Large intestine (tissue), 3 donors: ENCODE results near the gene NUP62. TPM values are rescaled to one million over a fixed set of nuclear protein-coding genes. Genes with fewer than 3 reads are reported as not detected.

ENCODE experiments used
- DNase-seq, 2 donors: peaks; one replicate each; pipeline versions ENCODE4 v3.0.0 to v3.0.0-alpha.2; 2013
- H3K27ac ChIP-seq: one replicate; pipeline ENCODE4 v1.5.1; 2013; ENCODE audit warnings: low read length
- H3K27me3 ChIP-seq: 2 replicates; pipeline ENCODE4 v1.6.1; 2013; ENCODE audit warnings: low read length; ENCODE audit not compliant: control insufficient read depth, insufficient read depth
- H3K36me3 ChIP-seq: 2 replicates; pipeline ENCODE4 v1.6.1; 2013; ENCODE audit warnings: low read length; ENCODE audit not compliant: control insufficient read depth, insufficient read depth
- H3K4me1 ChIP-seq: one replicate; pipeline ENCODE4 v1.6.1; 2013; ENCODE audit warnings: low read length; ENCODE audit not compliant: control insufficient read depth, insufficient read depth
- H3K4me3 ChIP-seq: one replicate; pipeline ENCODE4 v1.5.1; 2013; ENCODE audit warnings: low read length
- H3K9me3 ChIP-seq: one replicate; pipeline ENCODE4 v1.6.1; 2013; ENCODE audit warnings: mild to moderate bottlenecking, low read depth, low read length, moderate library complexity; ENCODE audit not compliant: control insufficient read depth
- WGBS: methylation state at CpG from one replicate; pipeline ENCODE4 v1.1.5; 2013; ENCODE audit warnings: low lambda C conversion rate; ENCODE audit not compliant: insufficient coverage; 5-methylcytosine and 5-hydroxymethylcytosine counted together
- polyA plus RNA-seq: library from polyadenylated mRNA; unstranded; fragments of 120-200 nt; gene quantifications from one replicate; pipeline ENCODE4 v1.2.1, GENCODE V29; 2013

NUP62 gene
- polyA plus RNA-seq, 1 donor = 46.2 TPM

- WGBS = 100% methylated on average over 1 of the region's 5 CpGs
- Histone ChIP-seq H3K4me3 (no peak overlapping the region), H3K4me1 (peaks cover 11% of the 10 kb centered on the region), H3K36me3 (peaks cover 2% of the 10 kb centered on the region), H3K27me3 (no peaks in the 10 kb centered on the region), H3K27ac (no peak overlapping the region), H3K9me3 (no peaks in the 10 kb centered on the region)
- DNase-seq = no peak
Measured at GRCh38 chr19:49940482-49940791, 11.1 kb upstream of the NUP62 start.

DNA sequence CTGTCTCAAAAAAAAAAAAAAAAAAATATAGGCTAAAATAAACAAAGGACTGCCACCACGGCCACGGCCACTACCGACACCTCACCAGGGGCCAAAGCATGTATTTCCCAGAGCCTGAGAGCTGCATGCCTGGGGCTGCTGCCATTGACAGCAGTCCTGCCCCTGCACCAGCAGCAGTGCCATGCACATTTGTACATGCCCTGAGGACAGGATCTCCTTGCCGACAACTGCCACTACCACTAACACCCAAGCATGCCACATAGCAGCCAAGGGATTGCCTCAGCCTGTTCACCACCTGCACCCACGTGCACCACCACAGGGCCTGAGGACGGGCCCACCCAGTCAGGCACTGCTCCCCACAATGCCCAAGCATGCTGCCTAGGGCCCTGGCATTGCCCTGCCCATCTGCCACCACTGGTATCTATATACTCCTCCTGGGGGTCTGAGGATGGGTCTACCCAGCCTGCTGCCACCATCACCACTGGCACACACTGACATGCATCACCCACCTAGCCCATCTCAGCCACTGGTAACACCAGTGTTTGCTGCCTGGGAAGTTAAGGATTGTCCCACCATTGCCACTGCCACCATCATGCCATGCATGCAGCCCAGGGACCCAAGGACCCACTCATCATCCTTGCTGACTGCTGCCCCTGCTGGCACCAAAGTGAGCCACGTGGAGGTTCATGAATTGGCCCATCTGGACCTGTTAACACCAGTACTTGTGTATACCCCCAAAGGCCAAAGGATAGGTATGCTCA is 10.6 kb upstream of the NUP62 start:
- H3K4me1 ChIP-seq = peaks cover 8% of the 10 kb centered on the region
- no peaks in the 10 kb centered on the region for H3K9me3 ChIP-seq
- H3K27me3 ChIP-seq = no peaks in the 10 kb centered on the region
- no CpG with 5 or more reads among the region's 7 CpGs for WGBS
- H3K4me3 ChIP-seq = no peak overlapping the region
- DNase-seq = no peak
- peaks cover 2% of the 10 kb centered on the region for H3K36me3 ChIP-seq
- H3K27ac ChIP-seq = no peak overlapping the region

- H3K9me3 ChIP-seq = no peaks in the 10 kb centered on the region
- no peak for DNase-seq
- no CpG with 5 or more reads among the region's 4 CpGs for WGBS
- H3K4me3 ChIP-seq = no peak overlapping the region
- H3K27ac ChIP-seq = no peak overlapping the region
- H3K36me3 ChIP-seq = peaks cover 2% of the 10 kb centered on the region
- H3K27me3 ChIP-seq = no peaks in the 10 kb centered on the region
- H3K4me1 ChIP-seq = peaks cover 8% of the 10 kb centered on the region
Measured at GRCh38 chr19:49938662-49939061, 9.4 kb upstream of the NUP62 start.

DNA sequence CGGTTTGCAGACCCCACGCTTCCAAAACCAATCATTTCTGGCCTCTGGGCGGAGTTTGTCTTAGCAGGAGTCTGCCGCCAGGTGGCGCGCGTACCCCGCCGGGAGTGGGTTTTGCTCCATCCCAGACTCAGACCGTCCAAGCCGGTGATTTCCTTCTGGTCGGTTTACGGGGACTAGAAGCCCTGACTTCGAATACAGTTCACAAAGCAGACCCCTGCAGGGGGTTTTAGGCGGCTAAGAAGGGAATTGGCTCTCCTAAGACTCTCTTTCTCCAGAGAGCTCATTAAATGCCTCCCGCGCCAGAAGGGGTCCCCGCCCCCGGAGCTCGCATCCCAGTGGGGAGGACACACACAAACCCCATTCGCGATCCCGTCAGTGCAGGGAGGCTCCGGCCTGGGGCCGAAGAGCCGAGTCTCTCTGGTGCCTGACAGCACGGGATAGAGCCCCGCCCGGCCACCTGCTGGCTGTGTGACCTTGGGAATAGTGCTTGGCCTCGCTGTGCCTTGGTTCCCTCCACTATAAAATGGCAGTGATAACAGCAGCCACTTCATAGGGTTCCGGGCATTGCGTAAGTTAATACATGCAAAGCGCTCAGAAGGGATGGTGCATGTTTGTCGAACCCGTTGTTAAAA is 8.6 kb upstream of the NUP62 start:
- H3K27me3 ChIP-seq = no peaks in the 10 kb centered on the region
- peaks cover 8% of the 10 kb centered on the region for H3K36me3 ChIP-seq
- peaks cover 8% of the 10 kb centered on the region for H3K4me1 ChIP-seq
- no CpG with 5 or more reads among the region's 35 CpGs for WGBS
- no peak overlapping the region for H3K27ac ChIP-seq
- peak; percentile 57 to 60 for DNase-seq
- peak overlapping the region; percentile 8 for H3K4me3 ChIP-seq
- H3K9me3 ChIP-seq = no peaks in the 10 kb centered on the region

GRCh38 chr19:49936549-49936948 is 7.2 kb upstream of the NUP62 start:
- Histone ChIP-seq H3K4me3 (no peak overlapping the region), H3K36me3 (peaks cover 11% of the 10 kb centered on the region), H3K4me1 (peaks cover 8% of the 10 kb centered on the region), H3K27ac (no peak overlapping the region), H3K27me3 (no peaks in the 10 kb centered on the region), H3K9me3 (no peaks in the 10 kb centered on the region)
- WGBS = 96% methylated on average over 4 of the region's 5 CpGs
- DNase-seq = no peak

- H3K4me3 ChIP-seq = no peak overlapping the region
- no peak for DNase-seq
- H3K9me3 ChIP-seq = no peaks in the 10 kb centered on the region
- 100% methylated on average over 5 of the region's 8 CpGs for WGBS
- H3K4me1 ChIP-seq = peaks cover 8% of the 10 kb centered on the region
- peaks cover 14% of the 10 kb centered on the region for H3K36me3 ChIP-seq
- H3K27ac ChIP-seq = no peak overlapping the region
- no peaks in the 10 kb centered on the region for H3K27me3 ChIP-seq
Measured at GRCh38 chr19:49933643-49934042, 4.3 kb upstream of the NUP62 start.

DNA sequence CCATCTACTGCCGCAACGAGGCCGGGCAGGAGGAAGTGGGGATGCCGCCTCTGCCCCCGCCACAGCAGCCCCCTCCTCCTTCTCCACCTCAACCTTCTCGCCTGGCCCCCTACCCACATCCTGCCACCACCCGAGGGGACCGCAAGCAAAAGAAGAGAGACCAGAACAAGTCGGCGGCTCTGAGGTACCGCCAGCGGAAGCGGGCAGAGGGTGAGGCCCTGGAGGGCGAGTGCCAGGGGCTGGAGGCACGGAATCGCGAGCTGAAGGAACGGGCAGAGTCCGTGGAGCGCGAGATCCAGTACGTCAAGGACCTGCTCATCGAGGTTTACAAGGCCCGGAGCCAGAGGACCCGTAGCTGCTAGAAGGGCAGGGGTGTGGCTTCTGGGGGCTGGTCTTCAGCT is 3.4 kb upstream of the NUP62 start:
- DNase-seq = no peak
- no peak overlapping the region for H3K27ac ChIP-seq
- peaks cover 14% of the 10 kb centered on the region for H3K36me3 ChIP-seq
- H3K4me3 ChIP-seq = no peak overlapping the region
- H3K27me3 ChIP-seq = no peaks in the 10 kb centered on the region
- H3K4me1 ChIP-seq = peaks cover 7% of the 10 kb centered on the region
- H3K9me3 ChIP-seq = no peaks in the 10 kb centered on the region
- WGBS = 100% methylated on average over 1 of the region's 25 CpGs

DNA sequence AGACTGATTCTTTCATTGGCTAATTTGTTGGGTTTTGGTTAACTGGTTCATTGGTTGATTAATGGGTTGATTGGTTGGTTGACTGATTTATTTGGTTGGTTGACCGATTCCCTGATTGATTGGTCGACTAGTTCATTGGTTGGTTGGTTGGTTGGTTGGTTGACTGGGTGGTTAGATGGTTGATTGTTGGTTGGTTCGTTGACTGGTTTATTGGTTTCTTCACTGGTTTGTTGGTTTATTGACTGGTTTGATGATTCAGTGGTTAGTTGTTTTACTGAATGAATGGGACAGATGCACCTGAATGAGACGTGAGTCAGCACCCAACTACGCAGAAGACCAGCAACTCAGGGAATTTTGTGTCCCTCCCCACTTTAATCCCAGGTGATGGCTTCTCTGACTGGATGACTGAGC is 2.7 kb upstream of the NUP62 start:
- no CpG with 5 or more reads among the region's 5 CpGs for WGBS

DNA sequence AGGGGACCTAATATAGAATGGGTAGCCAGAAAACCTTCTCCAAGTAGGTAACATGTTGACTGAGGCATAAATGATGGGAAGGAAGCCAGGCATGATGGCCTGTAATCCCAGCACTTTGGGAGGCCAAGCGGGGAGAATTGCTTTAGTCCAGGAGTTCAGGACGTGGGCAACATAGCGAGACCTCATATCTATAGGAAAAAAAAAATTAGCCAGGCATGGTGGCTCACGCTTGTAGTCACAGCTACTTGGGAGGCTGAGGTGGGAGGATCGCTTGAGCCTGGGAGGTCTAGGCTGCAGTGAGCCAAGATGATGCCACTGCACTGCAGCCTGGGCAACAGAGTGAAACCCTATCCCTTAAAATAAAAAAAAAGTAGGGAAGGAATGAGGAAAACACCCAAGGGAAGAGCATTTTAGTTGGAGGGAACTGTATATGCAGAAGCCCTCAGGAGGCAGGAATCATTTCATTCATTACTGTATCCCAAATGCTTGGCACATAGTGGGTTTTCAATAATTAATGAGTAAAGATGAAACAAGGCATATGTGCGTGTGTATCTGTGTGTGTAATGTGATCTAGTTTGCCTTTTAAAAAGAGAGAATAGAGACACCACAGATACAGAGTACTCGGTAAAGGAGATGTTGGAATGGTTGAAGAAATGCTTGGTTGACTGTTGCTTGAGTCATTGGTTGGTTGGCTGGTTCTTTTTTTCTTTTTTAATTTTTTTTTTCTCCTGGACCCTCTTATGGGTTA is 2.2 kb upstream of the NUP62 start:
- WGBS = 100% methylated on average over 2 of the region's 7 CpGs
- no peaks in the 10 kb centered on the region for H3K9me3 ChIP-seq
- H3K27ac ChIP-seq = no peak overlapping the region
- H3K36me3 ChIP-seq = peaks cover 25% of the 10 kb centered on the region
- peaks cover 8% of the 10 kb centered on the region for H3K4me1 ChIP-seq
- no peak for DNase-seq
- no peaks in the 10 kb centered on the region for H3K27me3 ChIP-seq
- H3K4me3 ChIP-seq = no peak overlapping the region

More for the DNA sequence above, 2.7 kb upstream of the NUP62 start:
- Histone ChIP-seq H3K36me3 (peaks cover 20% of the 10 kb centered on the region), H3K9me3 (no peaks in the 10 kb centered on the region), H3K4me3 (no peak overlapping the region), H3K4me1 (peaks cover 8% of the 10 kb centered on the region), H3K27me3 (no peaks in the 10 kb centered on the region), H3K27ac (no peak overlapping the region)
- no peak for DNase-seq

- no CpG with 5 or more reads among the region's 15 CpGs for WGBS
- Histone ChIP-seq H3K4me1 (peaks cover 8% of the 10 kb centered on the region), H3K27me3 (no peaks in the 10 kb centered on the region), H3K36me3 (peaks cover 27% of the 10 kb centered on the region), H3K9me3 (no peaks in the 10 kb centered on the region), H3K27ac (no peak overlapping the region), H3K4me3 (no peak overlapping the region)
- DNase-seq = no peak
Measured at GRCh38 chr19:49930483-49931011, 1.2 kb upstream of the NUP62 start.
